Astrocyte (in vitro differentiated cells and primary cell): ENCODE results near the gene PLXND1.

Experiments used
- EZH2 ChIP-seq: IDR thresholded peaks from 2 replicates; pipeline ENCODE4 v1.6.1; 2012; ENCODE audit warnings: mild to moderate bottlenecking, low read length, inconsistent platforms; ENCODE audit not compliant: insufficient read depth
- TF ChIP-seq, protein P1 (sequence below): IDR thresholded peaks from 2 replicates; pipeline ENCODE4 v1.5.1; 2011; ENCODE audit warnings: low read depth, mild to moderate bottlenecking, inconsistent platforms, low read length, moderate library complexity; ENCODE audit not compliant: insufficient read depth

DNA sequence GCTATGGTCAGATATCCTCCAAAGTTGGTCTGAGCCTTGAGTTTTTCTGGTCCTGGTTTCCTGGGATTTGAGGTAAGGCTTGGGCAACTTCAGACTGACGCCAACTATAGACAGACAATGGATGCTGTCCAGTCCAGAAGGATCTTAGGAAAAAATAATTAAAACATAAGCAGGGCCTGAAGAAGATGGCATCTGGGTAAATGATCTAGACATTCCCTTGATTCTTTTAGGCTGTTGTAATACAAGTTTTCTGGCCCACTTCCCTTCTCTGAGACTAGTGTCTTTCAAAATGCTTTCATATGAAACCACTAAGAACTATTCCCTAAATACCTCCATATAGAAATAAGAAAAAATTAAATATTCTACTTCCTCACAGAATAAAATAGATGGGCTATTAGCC, 47.7 kb upstream of the PLXND1 start:
- TF ChIP-seq, protein P1, sequence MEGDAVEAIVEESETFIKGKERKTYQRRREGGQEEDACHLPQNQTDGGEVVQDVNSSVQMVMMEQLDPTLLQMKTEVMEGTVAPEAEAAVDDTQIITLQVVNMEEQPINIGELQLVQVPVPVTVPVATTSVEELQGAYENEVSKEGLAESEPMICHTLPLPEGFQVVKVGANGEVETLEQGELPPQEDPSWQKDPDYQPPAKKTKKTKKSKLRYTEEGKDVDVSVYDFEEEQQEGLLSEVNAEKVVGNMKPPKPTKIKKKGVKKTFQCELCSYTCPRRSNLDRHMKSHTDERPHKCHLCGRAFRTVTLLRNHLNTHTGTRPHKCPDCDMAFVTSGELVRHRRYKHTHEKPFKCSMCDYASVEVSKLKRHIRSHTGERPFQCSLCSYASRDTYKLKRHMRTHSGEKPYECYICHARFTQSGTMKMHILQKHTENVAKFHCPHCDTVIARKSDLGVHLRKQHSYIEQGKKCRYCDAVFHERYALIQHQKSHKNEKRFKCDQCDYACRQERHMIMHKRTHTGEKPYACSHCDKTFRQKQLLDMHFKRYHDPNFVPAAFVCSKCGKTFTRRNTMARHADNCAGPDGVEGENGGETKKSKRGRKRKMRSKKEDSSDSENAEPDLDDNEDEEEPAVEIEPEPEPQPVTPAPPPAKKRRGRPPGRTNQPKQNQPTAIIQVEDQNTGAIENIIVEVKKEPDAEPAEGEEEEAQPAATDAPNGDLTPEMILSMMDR: no peak
- TF ChIP-seq EZH2: no peak
